ENCODE results near the gene GBF1. TPM values are rescaled to one million over a fixed set of nuclear protein-coding genes. Genes with fewer than 3 reads are reported as not detected.

GBF1 gene
- total and polyA plus RNA-seq, 2 of the 13 experiments (the other 11 are each of a cell fraction or from before 2014, with no cell fraction given), result 17.1 to 21.9 TPM

- WGBS (ENCODE audit: low lambda C conversion rate), result no CpG with 5 or more reads among the region's 13 CpGs
- ChIA-PET CTCF (ENCODE audit: low intra/inter-chr PET ratio, low total read pairs) (interaction anchor here (1.9 kb wide), 1 partner anchor 10 kb away, joined by 4 read pairs; no protein-coding TSS in a partner anchor), POLR2A (interaction anchor here (0.7 to 1.7 kb wide), 4 partner anchors 7 to 29 kb away, joined by 3 to 5 read pairs (median 3); partner anchors contain the start of genes CUEDC2 and NFKB2)
- TF ChIP-seq AGO2 (optimal IDR thresholded peaks at IDR 0.05; ENCODE audit: low read depth, low read length) (peak; percentile 18), ZNF121 (CRISPR knock-in tag; IDR thresholded peaks at IDR 0.05) (no peak)
- Histone ChIP-seq H3K27me3 (ENCODE audit: control insufficient read depth in 1 of 2, insufficient read depth in 2 of 2, low read length in 2 of 2) (peaks cover 6 to 17% of the 10 kb centered on the region in 2 experiments), H3K9ac (ENCODE audit: insufficient read depth, low read depth, low read length) (no peak overlapping the region), H3K79me2 (ENCODE audit: insufficient read depth, low read length) (no peaks in the 10 kb centered on the region), H3K4me1 (ENCODE audit: insufficient read depth, low read length) (peaks cover 20% of the 10 kb centered on the region), H3K9me3 (ENCODE audit: low read length) (no peaks in the 10 kb centered on the region), H3K36me3 (replicated peaks in 1 of 2; ENCODE audit: control insufficient read depth in 1 of 2, insufficient read depth in 2 of 2, low read length in 2 of 2) (peaks cover 0 to 4% of the 10 kb centered on the region in 2 experiments; a peak in 1 of 5 replicates), H3K27ac (ENCODE audit: extremely low read length, insufficient read depth, low read length) (no peak overlapping the region), H3K4me3 (replicated peaks in 1 of 3; ENCODE audit: insufficient read depth in 1 of 3, low read depth in 2 of 3, low read length in 3 of 3) (no peak overlapping the region), H2AFZ (ENCODE audit: low read length) (no peak overlapping the region), H3K4me2 (ENCODE audit: low read depth, low read length) (no peak overlapping the region), H4K20me1 (ENCODE audit: insufficient read depth, low read length) (no peaks in the 10 kb centered on the region)
- no peak for FAIRE-seq
- DNase-seq (ENCODE audit: low spot score), result no peak
- intact Hi-C loops (cut with micrococcal nuclease; ENCODE audit: unreplicated experiment) (no loop called here), in situ Hi-C loops (cut with HindIII; ENCODE audit: extremely low pct_ligation_motif_present, low pct_unique_long_range_greater_than_20kb) (loop anchor here (10.0 kb wide), 1 partner anchor 72 kb away; no protein-coding TSS in a partner anchor)
- no TSS peak for BruUV-seq (replicated peaks)
- no peak for ATAC-seq
Measured at GRCh38 chr10:102403115-102403514, 157.8 kb downstream of the GBF1 start.

DNA sequence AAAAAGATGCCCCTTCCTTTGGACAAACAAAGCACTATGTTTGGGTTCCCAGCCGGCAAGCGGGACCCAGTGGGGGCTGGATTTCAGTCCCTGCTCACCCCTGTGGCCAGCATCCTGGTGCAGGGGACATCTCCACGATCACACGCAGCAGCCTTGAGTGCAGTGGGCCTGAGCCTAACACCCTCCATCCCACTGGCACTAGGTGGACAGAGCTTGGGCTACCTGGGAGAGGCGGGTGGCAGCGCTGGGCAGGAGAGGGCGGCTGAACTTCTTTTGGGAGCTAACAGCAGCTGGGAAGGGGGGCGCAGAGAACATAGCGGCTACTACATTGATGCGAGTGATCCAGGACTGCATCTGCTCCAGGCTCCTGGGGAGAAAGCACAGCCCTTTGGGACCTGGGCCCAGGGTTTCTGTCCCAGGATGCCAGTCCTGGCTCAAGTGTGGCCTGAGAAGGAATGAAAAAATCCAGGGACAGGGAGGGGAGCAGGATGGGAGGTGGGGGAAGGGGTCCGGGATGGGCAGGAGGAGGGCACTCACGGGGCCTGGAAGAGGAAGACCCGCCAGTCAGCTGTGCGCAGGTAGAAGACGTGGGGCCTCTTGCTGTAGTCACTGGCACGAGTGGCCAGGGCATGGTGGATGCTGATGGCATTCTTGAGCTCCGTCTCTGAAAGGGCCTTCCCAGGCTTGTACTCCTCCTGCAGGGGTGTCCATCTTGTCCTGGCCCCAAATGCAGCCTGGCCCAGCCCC, 159.2 kb downstream of the GBF1 start:
- intact Hi-C loops (cut with micrococcal nuclease; ENCODE audit: unreplicated experiment), result no loop called here
- Histone ChIP-seq H3K27me3 (ENCODE audit: control insufficient read depth in 1 of 2, insufficient read depth in 2 of 2, low read length in 2 of 2) (peaks cover 13 to 28% of the 10 kb centered on the region in 2 experiments), H3K36me3 (replicated peaks in 1 of 2; ENCODE audit: control insufficient read depth in 1 of 2, insufficient read depth in 2 of 2, low read length in 2 of 2) (peaks cover 0 to 4% of the 10 kb centered on the region in 2 experiments; a peak in 1 of 5 replicates), H3K9me3 (ENCODE audit: low read length) (no peaks in the 10 kb centered on the region), H3K4me2 (ENCODE audit: low read depth, low read length) (no peak overlapping the region), H3K4me3 (replicated peaks in 1 of 3; ENCODE audit: insufficient read depth in 1 of 3, low read depth in 2 of 3, low read length in 3 of 3) (no peak overlapping the region), H2AFZ (ENCODE audit: low read length) (no peak overlapping the region), H3K4me1 (ENCODE audit: insufficient read depth, low read length) (peaks cover 23% of the 10 kb centered on the region), H3K9ac (ENCODE audit: insufficient read depth, low read depth, low read length) (no peak overlapping the region), H3K27ac (ENCODE audit: extremely low read length, insufficient read depth, low read length) (no peak overlapping the region), H3K79me2 (ENCODE audit: insufficient read depth, low read length) (no peaks in the 10 kb centered on the region), H4K20me1 (ENCODE audit: insufficient read depth, low read length) (no peaks in the 10 kb centered on the region)
- in situ Hi-C loops (cut with HindIII; ENCODE audit: extremely low pct_ligation_motif_present, low pct_unique_long_range_greater_than_20kb), result loop anchor here (10.0 kb wide), 1 partner anchor 70 kb away; no protein-coding TSS in a partner anchor
- BruUV-seq (replicated peaks), result no TSS peak
- 79% methylated on average over 15 of the region's 17 CpGs for WGBS (ENCODE audit: low lambda C conversion rate)
- ChIA-PET POLR2A (interaction anchor here (1.0 to 2.2 kb wide), 3 partner anchors 9 to 28 kb away, joined by 3 to 7 read pairs (median 3); partner anchors contain the start of genes CUEDC2 and NFKB2), CTCF (ENCODE audit: low intra/inter-chr PET ratio, low total read pairs) (interaction anchor here (0.6 kb wide), 1 partner anchor 11 kb away, joined by 3 read pairs; no protein-coding TSS in a partner anchor)
- FAIRE-seq, result no peak
- TF ChIP-seq EZH2 (conservative IDR thresholded peaks at IDR 0.05; ENCODE audit: low read depth, low read length), result no peak
- TF ChIP-seq, protein P1, sequence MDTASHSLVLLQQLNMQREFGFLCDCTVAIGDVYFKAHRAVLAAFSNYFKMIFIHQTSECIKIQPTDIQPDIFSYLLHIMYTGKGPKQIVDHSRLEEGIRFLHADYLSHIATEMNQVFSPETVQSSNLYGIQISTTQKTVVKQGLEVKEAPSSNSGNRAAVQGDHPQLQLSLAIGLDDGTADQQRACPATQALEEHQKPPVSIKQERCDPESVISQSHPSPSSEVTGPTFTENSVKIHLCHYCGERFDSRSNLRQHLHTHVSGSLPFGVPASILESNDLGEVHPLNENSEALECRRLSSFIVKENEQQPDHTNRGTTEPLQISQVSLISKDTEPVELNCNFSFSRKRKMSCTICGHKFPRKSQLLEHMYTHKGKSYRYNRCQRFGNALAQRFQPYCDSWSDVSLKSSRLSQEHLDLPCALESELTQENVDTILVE (CRISPR knock-in tag; IDR thresholded peaks at IDR 0.05), result no peak
- TF ChIP-seq RORA (CRISPR knock-in tag; IDR thresholded peaks at IDR 0.05), result no peak
- no peak for TF ChIP-seq ZBTB26 (CRISPR knock-in tag; IDR thresholded peaks at IDR 0.05; ENCODE audit: borderline replicate concordance)
- TF ChIP-seq ZNF446 (CRISPR knock-in tag; IDR thresholded peaks at IDR 0.05), result no peak
- no peak for TF ChIP-seq JUNB (CRISPR knock-in tag; IDR thresholded peaks at IDR 0.05; ENCODE audit: borderline replicate concordance)
- no peak for TF ChIP-seq KDM1A (CRISPR knock-in tag; IDR thresholded peaks at IDR 0.05)
- TF ChIP-seq ZNF652 (CRISPR knock-in tag; IDR thresholded peaks at IDR 0.05; ENCODE audit: borderline replicate concordance, low read depth), result no peak
- ATAC-seq, result no peak
- DNase-seq (ENCODE audit: low spot score), result no peak
